D721Med (cell line): ENCODE results near the gene TMBIM6.

Source experiments
- DNase-seq: peaks from one replicate; pipeline ENCODE4 v3.0.0; 2011; ENCODE audit warnings: low spot score; ENCODE audit not compliant: insufficient read length
- FAIRE-seq: peaks from 2 replicates; lab custom pipeline; 2011; peaks lifted over from hg19 to GRCh38; lab: Jason Lieb, UNC
- TF ChIP-seq, protein P1 (sequence below): IDR thresholded peaks from 2 replicates; pipeline ENCODE4 v1.5.1; 2012; ENCODE audit warnings: mild to moderate bottlenecking, control low read depth; ENCODE audit not compliant: insufficient read depth; ENCODE audit errors: missing control alignments

Gene TMBIM6

GRCh38 chr12:49790741-49791555 is 49.6 kb downstream of the TMBIM6 start:
- TF ChIP-seq, protein P1, sequence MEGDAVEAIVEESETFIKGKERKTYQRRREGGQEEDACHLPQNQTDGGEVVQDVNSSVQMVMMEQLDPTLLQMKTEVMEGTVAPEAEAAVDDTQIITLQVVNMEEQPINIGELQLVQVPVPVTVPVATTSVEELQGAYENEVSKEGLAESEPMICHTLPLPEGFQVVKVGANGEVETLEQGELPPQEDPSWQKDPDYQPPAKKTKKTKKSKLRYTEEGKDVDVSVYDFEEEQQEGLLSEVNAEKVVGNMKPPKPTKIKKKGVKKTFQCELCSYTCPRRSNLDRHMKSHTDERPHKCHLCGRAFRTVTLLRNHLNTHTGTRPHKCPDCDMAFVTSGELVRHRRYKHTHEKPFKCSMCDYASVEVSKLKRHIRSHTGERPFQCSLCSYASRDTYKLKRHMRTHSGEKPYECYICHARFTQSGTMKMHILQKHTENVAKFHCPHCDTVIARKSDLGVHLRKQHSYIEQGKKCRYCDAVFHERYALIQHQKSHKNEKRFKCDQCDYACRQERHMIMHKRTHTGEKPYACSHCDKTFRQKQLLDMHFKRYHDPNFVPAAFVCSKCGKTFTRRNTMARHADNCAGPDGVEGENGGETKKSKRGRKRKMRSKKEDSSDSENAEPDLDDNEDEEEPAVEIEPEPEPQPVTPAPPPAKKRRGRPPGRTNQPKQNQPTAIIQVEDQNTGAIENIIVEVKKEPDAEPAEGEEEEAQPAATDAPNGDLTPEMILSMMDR: no peak
- no peak for DNase-seq
- FAIRE-seq: no peak

GRCh38 chr12:49791700-49792099 is 50.3 kb downstream of the TMBIM6 start:
- FAIRE-seq (no peak), DNase-seq (no peak)
- TF ChIP-seq, protein P1: no peak

GRCh38 chr12:49792181-49792970 is 51.0 kb downstream of the TMBIM6 start:
- TF ChIP-seq, protein P1: no peak
- DNase-seq (no peak), FAIRE-seq (no peak)

DNA sequence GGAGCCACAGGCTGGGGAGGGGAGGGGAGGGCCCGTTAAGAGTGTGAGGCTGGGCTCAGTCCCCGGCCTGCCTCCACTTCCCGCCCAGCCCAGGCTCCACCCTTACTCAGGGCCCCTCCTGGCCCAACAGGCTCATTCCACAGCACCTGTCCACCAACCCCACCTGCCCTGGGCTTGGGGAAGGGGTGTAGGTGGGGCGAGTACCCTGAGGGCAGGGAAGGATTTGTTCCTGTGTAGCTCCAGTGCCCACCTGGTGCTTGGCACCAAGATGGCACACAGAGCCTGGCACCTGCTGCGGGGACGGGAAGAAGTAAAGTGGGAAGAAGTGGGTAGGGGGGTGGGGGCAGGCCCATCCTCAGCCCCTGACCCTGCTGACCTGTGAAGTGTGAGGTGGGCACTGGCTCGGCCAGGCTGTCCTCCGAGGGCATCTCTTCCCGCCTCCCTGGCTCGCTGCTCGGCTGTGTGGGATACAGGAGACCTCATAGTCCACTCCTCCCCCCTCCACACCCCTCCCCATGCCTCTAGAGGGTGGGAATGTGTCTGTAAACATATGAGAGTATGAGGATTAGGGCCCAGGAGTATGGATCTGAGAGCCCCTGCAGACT is 51.7 kb downstream of the TMBIM6 start:
- TF ChIP-seq, protein P1: no peak
- DNase-seq: no peak
- no peak for FAIRE-seq

DNA sequence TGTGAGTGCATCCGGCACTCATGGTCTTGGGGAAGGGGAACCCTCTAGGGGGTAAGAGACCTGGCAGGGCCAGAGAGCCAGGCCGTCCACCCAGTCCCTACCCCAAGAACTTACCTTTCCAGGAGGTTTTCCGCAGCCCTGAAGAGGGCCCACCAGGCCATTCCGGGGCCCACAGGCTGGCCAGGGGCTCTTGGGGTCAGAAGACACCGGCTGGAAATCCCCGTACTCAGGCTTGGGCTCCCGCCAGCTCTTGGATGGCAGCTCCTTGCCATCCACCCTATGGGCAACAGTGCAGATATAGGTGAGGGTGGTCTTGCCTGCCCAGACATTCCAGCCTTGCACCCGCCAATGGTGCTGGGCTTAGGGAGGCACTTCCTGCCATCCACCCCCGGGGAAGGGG is 52.3 kb downstream of the TMBIM6 start:
- no peak for FAIRE-seq

DNA sequence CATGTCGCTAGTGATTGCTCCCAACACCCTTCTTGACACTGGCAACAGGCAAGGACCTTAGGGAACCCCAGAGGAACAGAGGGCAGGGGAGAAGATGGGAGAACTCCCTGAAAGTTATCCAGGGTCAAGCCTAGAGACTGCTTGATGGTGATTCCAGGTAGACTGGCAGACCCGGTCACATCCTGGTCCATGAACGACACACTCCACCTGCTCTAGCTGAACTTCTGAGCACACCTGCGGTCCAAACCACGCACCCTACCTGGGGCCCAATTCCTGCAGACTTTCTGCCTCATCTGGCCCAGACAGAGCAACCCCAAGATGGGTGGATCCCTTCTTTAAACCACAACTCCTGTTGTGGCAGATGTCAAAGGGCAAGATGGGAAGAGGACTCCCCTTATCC is 52.7 kb downstream of the TMBIM6 start:
- DNase-seq (no peak), FAIRE-seq (no peak)
- TF ChIP-seq, protein P1: no peak

More for the DNA sequence above, 52.3 kb downstream of the TMBIM6 start:
- TF ChIP-seq, protein P1: no peak
- DNase-seq: no peak
